GM18499 (cell line): ENCODE measurements around the gene NINJ1.

Source experiments
- ATAC-seq: cut with Tn5 transposase; IDR thresholded peaks from one replicate; pipeline ENCODE4 v1.9.1; 2021; ENCODE audit warnings: moderate number of reproducible peaks; ENCODE audit not compliant: insufficient read depth, unreplicated experiment

Gene NINJ1, protein sequence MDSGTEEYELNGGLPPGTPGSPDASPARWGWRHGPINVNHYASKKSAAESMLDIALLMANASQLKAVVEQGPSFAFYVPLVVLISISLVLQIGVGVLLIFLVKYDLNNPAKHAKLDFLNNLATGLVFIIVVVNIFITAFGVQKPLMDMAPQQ

GRCh38 chr9:93134015-93134739, at the start of gene NINJ1:
TSS of gene NINJ1 (minus strand) at chr9:93134251. CDS start at chr9:93134217, 34 bp downstream.
- peak; percentile 48 for ATAC-seq

GRCh38 chr9:93183131-93183662, 49.1 kb upstream of the NINJ1 start:
- ATAC-seq: no peak

DNA sequence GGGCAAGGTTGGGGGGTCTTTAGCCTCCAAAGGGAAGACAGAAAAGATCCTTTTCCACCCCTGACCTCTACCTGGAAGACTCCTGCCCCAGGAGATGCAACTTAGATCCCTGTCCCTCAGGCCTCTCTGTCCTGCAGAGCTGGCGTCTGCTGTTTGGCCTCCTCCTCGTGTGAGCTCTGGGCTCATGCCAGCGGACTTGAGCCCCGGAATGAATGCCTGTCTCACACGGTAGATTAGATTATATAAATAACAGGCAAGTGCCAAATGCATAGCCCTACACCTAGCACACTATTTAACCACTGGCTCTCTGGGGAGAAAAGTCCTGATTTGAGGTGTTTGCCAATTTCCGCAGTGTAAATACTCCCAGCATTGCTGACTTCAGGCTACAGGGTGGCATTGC, 48.5 kb upstream of the NINJ1 start:
- no peak for ATAC-seq

GRCh38 chr9:93181672-93182435, 47.8 kb upstream of the NINJ1 start:
- ATAC-seq: no peak

DNA sequence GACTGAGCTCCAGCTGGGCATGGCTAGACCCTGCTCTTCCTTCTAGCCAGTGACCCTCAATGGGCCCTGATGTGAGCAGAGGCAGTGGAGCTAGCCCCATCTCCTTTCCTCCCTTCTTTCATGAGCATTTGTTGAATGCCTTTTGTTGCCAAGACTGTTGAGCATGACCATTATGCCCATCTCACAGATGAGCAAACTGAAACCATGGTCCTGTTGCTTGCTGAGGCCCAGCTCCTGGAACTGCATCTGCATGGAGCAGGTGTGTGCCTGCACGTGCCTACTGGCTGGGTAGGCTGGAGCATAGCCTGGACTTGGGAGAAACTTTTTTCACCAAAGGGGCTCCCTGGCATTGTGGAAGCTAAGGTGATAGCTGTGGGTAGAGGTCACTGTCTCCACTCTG, 46.9 kb upstream of the NINJ1 start:
- ATAC-seq: no peak

DNA sequence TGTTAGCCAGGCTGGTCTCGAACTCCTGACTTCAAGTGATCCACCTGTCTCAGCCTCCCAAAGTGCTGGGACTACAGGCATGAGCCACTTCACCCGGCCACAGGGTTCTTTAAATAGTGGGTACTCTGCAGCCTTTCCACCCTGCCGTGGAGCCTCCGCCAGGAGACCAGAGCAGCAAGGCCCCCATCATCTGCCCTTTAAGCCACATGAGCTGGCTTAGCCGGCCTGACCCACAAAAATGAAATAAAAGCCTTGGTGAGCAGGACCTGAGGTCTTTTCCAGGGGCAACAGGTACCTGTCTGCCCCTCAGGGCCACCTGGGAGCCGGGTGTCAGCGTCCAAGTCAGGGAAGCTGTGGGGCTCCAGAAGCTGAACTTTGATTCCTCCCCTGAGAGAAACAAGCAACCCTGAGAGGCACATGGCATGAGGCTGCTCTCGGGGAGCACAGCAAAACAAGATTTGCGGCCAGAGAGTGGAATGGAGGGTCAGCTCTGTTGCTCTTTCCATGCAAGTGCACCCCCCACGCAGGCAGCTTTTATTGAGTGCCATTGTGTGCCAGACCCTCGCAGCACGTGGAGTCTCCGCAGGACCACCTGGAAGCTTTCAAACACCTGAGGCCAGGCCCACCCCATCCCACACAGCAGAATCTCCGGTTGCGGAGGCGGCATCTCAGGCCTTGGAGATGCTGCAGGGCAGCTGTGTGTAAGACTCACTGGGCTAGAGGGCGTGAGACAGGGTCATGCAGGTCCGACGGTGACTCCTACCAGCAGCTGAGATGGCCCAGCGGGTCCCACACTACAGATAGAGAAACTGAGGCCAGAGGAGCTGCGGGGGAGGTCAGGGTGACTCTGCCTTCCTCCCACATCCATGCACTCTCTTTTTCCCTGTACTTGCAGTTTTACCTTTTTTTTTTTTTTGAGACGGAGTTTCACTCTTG, 45.1 kb upstream of the NINJ1 start:
- ATAC-seq: no peak

DNA sequence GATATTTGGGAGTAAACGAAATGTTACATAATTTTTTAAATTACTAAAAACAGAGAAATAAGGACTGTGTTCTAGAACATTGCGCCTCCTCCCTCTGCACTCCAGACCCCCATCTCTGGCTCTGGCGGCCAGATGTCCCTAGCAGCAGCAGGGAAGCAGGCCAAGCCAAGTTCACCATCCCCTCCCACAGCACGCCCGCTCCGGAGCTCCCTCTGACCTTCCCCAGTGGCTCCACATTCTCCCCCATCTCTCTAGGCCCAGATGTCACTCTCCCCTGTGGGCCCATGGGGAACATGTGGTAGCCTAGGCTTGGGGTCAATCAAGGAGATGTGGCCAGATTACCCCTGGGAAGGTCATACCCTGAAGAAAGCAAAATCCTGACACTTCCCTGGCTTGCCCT, 43.6 kb upstream of the NINJ1 start:
- no peak for ATAC-seq

DNA sequence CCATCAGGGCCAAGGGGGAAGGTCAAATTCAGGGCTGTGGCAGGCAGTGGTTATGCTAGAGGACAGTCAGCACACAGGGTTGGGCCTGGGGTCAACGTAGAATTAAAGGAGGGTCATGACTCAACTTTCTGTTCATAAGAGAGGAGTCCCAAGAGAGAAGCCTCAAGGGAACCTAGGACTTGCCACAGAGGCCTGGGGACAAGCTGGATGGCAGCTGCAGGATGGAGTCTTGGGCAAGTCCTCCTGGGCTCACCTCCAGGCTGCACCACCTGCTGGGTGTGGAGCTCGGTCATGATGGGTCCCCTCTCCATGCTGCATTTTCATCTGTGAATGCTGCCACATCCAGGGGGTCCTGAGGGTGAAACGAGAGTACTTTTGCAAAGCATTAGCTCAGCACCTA, 40.9 kb upstream of the NINJ1 start:
- no peak for ATAC-seq

- ATAC-seq: no peak
Measured at GRCh38 chr9:93173365-93174051, 39.5 kb upstream of the NINJ1 start.

DNA sequence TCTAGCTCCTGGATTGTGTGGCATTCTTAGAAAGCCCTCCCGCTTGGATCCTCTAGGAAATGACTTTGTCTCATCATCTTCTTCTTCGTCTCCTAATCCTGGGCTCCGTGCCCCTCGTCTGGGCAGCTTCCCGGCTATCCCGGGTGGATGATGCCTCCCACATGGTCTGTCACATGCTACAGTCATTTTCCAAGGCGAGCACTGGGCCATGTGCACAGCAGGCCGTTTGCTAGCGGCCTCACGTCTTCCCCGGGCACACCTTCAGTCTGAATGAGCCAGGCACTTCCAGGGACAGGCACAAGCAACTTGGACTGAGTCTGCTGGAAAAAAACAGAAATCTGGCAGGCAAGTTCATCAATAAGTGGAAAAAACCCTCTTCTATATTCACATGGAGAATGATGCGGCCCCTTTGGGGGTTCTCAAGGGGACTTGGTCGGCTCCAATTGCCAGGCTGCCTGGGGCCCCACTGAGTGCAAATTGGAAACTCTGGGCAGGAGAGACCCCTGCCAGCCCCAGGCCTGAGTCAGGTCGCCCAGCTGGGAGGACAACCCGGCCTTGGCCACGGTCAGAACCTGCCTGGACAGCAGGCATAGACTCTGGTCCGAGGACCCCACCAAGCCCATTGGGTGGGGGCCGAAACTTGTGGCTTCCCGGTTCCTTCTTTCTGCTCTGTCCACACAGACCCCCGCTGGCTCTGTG, 38.8 kb upstream of the NINJ1 start:
- ATAC-seq: no peak

GRCh38 chr9:93171261-93171990, 37.4 kb upstream of the NINJ1 start:
- ATAC-seq: no peak

DNA sequence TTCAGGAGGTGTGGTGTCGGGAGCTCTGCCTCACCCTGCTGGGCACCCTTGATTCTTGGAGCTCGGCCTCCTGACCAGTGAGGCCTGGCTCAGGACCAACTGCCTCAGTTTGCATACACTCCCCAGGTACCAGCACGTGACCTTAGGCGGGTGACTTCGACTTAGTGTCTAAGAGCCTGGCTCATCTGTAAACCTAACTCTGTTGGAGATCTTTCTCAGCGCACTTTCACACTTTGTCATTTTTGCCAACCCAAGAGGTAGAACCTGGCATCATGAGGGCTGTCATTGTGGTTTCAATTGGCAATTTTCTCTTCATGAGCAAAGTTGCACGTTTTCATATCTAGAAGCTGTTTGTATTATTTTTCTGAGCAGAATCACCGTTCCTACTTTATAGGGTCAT, 36.5 kb upstream of the NINJ1 start:
- ATAC-seq: no peak

DNA sequence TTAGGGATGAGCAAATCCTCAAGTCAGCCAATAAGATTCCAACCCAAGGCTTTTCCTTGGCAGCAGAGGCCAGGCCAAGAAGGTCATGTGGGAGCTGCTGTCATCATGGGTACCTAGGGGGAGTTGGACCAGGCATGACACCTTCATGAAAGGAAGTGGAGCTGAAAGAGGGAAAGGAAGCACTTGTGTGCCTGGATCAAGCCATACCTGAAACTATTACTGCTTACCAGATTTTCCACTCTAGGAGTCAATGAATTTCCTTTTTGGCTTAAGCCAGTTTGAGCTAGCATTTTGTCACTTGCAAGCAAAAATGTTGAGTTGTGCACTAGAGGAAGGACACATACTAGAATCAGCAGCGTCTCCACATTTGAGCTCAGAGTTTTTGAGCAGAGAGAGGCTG, 35.4 kb upstream of the NINJ1 start:
- ATAC-seq: no peak

DNA sequence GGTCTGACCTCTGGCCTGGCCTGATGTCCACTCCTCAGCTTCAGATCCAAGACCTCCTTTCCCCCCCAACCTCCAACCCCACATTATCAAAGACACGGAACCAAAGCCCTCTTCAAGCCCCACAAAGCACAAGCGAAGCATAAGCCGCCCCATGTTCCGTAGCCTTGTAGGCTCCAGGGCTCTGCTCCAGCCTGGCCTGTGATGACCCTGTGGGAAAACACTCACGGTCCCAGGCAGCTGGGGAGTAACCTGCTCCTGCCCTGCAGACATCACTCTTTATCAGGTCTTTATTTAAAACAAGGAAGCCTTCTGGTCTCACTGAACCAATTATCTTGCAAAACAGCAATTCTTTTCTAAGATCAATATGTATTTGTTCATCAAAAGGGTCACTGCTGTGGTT, 34.5 kb upstream of the NINJ1 start:
- ATAC-seq: no peak

DNA sequence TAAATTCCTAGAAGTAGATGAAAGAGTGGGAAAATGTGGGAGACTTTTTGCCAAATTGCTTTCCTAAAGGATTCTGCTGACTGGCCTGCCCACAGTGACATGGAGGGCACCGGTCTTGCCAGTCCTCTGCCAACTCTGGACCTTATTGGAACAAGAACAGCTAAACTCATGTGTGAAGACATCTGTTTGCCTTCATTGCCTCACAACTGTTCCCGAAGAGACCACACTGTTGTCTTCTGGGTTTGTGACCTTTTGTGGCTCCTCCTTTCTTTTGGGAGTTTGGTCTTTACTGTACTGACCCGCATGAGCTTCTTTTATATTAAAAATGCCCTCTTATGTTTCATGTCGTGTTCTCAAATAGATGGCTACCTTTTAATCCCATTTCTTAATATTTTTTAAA, 33.8 kb upstream of the NINJ1 start:
- no peak for ATAC-seq

GRCh38 chr9:93167185-93167584, 33.1 kb upstream of the NINJ1 start:
- no peak for ATAC-seq

- ATAC-seq: no peak
Measured at GRCh38 chr9:93166699-93167098, 32.6 kb upstream of the NINJ1 start.

DNA sequence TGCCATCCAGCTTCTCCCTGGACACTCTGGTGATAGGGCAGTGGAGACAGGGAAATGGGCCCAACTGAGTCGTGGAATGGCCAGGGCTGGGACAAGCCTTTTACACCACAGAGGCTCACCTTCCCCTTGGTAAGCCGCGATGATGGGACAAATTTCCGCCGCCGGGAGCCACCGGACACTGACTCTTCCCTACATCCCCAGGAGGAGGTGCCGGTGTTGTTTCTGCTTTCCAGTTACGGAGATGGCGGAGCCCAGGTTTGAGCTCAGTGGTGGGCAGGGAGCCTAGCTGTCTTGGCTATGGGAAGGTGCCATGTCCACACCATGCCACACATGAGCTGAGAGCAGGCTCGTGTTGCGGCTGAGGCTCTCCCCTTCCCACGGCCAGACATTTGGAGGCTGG, 30.0 kb upstream of the NINJ1 start:
- ATAC-seq: no peak
